PC-9 (cell line): ENCODE data around the gene MED16.

Source experiments
- EZH2 ChIP-seq: fragments of 200-600 bp; sonication (generic); IDR thresholded peaks from 2 replicates; pipeline ENCODE4 v1.8.0; 2017; ENCODE audit warnings: antibody characterized with exemption, low read depth
- TF ChIP-seq, protein P1 (sequence below): fragments of 200-600 bp; sonication (generic); conservative IDR thresholded peaks from 2 replicates; pipeline ENCODE4 v1.6.1; 2017; ENCODE audit warnings: mixed run types, antibody characterized with exemption, mild to moderate bottlenecking, moderate library complexity

DNA sequence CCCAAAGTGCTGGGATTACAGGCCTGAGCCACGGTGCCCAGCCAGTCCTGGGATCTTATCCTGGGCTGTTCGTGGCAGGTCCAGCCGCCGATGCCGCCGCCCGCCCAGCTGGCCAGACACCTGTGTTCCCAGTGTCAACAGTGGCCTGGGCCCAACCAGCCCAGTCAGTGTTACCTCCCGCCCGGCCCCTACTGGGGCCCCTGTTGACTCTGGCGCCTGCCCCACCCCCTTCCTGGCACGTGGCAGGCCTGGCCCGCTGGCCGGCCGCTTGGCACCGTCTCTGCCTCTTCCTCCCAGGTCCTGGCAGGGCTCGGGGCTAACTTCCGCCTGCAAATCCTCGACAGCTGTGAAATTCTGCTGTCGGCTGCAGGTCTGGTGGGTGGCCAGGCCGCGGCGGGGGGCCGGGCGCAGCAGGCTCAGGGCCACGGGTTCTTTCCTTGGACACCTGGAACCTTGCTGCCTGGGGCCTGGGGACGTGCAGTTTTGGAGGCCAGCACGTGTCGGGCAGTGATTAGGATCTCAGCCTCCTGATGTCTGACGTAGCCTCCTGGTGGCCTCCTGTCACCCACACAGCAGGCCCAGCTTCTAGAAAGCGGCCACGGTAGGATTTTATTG, 42.0 kb upstream of the MED16 start:
- TF ChIP-seq, protein P1, sequence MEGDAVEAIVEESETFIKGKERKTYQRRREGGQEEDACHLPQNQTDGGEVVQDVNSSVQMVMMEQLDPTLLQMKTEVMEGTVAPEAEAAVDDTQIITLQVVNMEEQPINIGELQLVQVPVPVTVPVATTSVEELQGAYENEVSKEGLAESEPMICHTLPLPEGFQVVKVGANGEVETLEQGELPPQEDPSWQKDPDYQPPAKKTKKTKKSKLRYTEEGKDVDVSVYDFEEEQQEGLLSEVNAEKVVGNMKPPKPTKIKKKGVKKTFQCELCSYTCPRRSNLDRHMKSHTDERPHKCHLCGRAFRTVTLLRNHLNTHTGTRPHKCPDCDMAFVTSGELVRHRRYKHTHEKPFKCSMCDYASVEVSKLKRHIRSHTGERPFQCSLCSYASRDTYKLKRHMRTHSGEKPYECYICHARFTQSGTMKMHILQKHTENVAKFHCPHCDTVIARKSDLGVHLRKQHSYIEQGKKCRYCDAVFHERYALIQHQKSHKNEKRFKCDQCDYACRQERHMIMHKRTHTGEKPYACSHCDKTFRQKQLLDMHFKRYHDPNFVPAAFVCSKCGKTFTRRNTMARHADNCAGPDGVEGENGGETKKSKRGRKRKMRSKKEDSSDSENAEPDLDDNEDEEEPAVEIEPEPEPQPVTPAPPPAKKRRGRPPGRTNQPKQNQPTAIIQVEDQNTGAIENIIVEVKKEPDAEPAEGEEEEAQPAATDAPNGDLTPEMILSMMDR = no peak
- no peak for TF ChIP-seq EZH2
